ENCODE measurements around the gene TRMT10C. TPM values are rescaled to one million over a fixed set of nuclear protein-coding genes. Genes with fewer than 3 reads are reported as not detected.
"Not testable (repeated sequence)": the region's sequence is repeated elsewhere in the genome, so short reads cannot be mapped to it uniquely, and the experiment has no call there.

TRMT10C gene
- total and polyA plus RNA-seq, 8 donors: 12.3 to 26.6 (median 25.2) TPM

DNA sequence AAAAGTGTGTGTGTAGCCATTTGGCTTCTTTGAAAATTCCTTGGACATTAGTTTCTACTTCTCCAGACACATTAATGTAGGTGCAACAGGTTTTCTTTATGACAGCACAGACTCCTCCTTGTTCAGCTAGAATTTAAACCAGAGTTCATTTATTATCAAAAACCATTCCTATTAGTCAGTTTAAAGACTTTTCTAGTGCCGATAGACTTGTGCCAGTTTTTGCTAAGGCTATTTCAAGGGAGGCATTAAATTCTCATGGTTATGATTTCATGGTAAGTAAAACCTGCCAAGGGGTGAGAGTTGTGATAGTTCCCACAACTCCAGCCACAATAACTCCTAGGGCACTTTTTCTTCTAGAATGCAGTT lies 28.1 kb upstream of the TRMT10C start:
- Histone ChIP-seq H3K27ac (no peak overlapping the region), H3K27me3 (no peaks in the 10 kb centered on the region), H3K4me1 (no peaks in the 10 kb centered on the region), H3K4me3 (no peak overlapping the region), H3K36me3 (no peaks in the 10 kb centered on the region), H3K9me3 (peaks cover 0 to 3% of the 10 kb centered on the region in 2 donors)
- intact Hi-C loops (cut with DNase I): no loop called here
- TF ChIP-seq, protein P1, sequence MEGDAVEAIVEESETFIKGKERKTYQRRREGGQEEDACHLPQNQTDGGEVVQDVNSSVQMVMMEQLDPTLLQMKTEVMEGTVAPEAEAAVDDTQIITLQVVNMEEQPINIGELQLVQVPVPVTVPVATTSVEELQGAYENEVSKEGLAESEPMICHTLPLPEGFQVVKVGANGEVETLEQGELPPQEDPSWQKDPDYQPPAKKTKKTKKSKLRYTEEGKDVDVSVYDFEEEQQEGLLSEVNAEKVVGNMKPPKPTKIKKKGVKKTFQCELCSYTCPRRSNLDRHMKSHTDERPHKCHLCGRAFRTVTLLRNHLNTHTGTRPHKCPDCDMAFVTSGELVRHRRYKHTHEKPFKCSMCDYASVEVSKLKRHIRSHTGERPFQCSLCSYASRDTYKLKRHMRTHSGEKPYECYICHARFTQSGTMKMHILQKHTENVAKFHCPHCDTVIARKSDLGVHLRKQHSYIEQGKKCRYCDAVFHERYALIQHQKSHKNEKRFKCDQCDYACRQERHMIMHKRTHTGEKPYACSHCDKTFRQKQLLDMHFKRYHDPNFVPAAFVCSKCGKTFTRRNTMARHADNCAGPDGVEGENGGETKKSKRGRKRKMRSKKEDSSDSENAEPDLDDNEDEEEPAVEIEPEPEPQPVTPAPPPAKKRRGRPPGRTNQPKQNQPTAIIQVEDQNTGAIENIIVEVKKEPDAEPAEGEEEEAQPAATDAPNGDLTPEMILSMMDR (IDR thresholded peaks at IDR 0.05): no peak
- no peak for DNase-seq
- no peak for ATAC-seq

DNA sequence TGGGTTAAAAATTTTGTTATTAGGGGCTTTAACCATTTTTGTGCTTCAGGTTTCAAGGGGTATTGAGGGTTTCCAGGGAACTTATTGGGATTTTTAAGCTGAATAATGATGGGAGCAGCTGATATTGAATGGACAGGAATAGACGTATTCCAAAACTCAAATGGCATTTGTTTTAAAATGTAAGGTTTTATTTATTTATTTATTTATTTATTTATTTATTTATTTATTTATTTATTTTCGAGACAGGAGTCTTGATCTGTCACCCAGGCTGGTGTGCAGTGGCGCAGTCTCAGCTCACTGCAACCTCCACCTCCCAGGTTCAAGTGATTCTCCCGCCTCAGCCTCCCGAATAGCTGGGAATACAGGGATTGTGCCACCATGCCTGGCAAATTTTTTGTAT lies 26.4 kb upstream of the TRMT10C start:
- Histone ChIP-seq H3K4me3 (no peak overlapping the region), H3K27me3 (no peaks in the 10 kb centered on the region), H3K27ac (no peak overlapping the region), H3K9me3 (peaks cover 0 to 1% of the 10 kb centered on the region in 2 donors), H3K36me3 (no peaks in the 10 kb centered on the region), H3K4me1 (no peaks in the 10 kb centered on the region)
- no peak for DNase-seq
- TF ChIP-seq, protein P1 (IDR thresholded peaks at IDR 0.05): no peak
- no peak for ATAC-seq
- intact Hi-C loops (cut with DNase I): no loop called here

DNA sequence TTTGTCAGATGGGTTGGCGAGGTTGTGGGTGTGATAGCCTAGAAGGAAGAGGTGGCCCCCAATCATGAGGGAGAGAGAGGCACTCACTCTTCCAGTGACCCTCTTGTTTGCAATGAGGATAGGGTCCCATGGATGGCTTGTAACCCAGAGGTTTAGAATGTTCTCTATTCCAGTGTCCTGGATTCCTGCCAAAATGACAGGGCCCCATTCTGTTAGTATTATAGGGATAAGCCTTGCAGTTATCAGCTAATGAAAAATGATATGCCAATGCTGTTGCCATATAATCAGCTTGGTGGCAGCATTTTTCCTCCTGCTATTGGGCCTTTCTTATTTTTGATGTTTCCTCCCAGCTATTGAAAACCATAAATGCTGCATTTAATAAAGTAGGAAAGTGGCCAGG lies 25.4 kb upstream of the TRMT10C start:
- Histone ChIP-seq H3K4me1 (no peaks in the 10 kb centered on the region), H3K36me3 (no peaks in the 10 kb centered on the region), H3K9me3 (no peaks in the 10 kb centered on the region), H3K27ac (no peak overlapping the region), H3K4me3 (no peak overlapping the region), H3K27me3 (no peaks in the 10 kb centered on the region)
- TF ChIP-seq, protein P1 (IDR thresholded peaks at IDR 0.05): no peak
- intact Hi-C loops (cut with DNase I): no loop called here
- no peak for DNase-seq
- no peak for ATAC-seq

DNA sequence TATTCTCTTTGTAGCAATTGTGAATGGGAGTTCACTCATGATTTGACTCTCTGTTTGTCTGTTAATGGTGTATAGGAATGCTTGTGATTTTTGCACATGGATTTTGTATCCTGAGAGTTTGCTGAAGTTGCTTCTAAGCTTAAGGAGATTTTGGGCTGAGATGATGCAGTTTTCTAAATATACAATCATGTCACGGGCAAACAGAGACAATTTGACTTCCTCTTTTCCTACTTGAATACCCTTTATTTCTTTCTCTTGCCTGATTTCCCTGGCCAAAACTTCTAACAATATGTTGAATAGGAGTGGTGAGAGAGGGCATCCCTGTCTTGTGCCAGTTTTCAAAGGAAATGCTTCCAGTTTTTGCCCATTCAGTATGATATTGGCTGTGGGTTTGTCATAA lies 24.7 kb upstream of the TRMT10C start:
- H3K27me3 ChIP-seq; DNase-seq; intact Hi-C loops (cut with DNase I); H3K27ac ChIP-seq; H3K9me3 ChIP-seq; H3K4me3 ChIP-seq; H3K4me1 ChIP-seq; H3K36me3 ChIP-seq; ATAC-seq: not testable (repeated sequence)

DNA sequence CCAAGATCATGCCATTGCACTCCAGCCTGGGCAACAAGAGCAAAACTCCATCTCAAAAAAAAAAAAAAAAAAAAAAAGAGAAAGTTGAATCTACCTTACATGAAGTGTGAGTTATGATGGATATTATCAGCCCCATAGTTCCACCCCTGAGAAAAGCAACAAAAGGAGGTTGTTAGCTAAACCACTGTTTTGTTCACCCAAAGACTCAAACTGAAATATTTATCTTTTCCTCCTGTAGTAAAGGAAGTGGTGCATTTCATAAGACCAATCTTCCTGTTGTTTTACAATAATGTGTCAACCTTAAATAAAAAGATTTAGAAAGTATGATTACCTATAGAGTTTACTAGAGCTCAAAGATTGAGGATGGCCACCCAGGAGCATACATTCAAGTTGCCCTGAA lies 18.7 kb upstream of the TRMT10C start:
- no peak for ATAC-seq
- intact Hi-C loops (cut with DNase I): no loop called here
- Histone ChIP-seq H3K4me1 (no peaks in the 10 kb centered on the region), H3K27me3 (no peaks in the 10 kb centered on the region), H3K9me3 (no peaks in the 10 kb centered on the region), H3K27ac (no peak overlapping the region), H3K36me3 (no peaks in the 10 kb centered on the region), H3K4me3 (no peak overlapping the region)
- no peak for DNase-seq
- TF ChIP-seq, protein P1 (IDR thresholded peaks at IDR 0.05): no peak

DNA sequence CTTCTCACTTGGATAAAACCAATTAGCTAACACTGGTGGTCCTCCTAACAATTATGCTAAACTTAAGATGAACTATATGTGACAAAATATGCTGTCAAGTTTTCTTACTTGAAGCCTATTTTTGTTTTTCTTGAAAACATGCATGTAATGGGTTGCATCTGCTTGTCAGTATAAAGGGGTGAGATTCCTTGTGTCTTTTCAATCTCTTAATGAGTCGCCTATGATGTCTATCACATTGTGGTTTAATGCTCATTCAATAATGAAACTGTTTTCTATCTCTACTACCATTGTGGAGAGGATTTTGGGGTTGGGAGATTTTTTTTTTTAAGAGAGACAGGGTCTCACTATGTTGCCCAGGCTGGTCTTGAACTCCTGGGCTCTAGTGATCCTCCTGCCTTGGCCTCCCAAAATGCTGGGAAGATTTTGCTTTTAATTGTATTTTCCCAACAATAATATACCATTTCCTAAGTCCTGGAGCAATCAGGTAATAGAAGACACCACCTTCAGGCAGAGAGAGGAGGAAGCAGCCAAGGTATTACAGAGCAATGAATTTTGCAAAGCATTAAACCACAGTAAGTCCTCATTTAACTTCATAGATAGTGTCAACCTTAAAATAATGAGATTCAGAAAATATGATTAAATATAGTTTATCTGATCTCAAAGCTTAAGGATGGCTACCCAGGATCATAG lies 17.4 kb upstream of the TRMT10C start:
- Histone ChIP-seq H3K9me3 (no peaks in the 10 kb centered on the region), H3K27me3 (no peaks in the 10 kb centered on the region), H3K4me1 (no peaks in the 10 kb centered on the region), H3K27ac (no peak overlapping the region), H3K4me3 (no peak overlapping the region), H3K36me3 (no peaks in the 10 kb centered on the region)
- DNase-seq (peak in 2 of 4 donors; percentile 48 to 49), ATAC-seq (no peak)
- intact Hi-C loops (cut with DNase I): no loop called here
- TF ChIP-seq, protein P1 (IDR thresholded peaks at IDR 0.05): no peak
